Measurements from ENCODE around the gene IER5. TPM values are rescaled to one million over a fixed set of nuclear protein-coding genes. Genes with fewer than 3 reads are reported as not detected.

IER5 gene
- total and polyA plus RNA-seq, 9 of the 15 experiments (the other 6 are each of a cell fraction or from before 2014, with no cell fraction given), result 2.4 to 32.1 (median 12.0) TPM

GRCh38 chr1:181141431-181141910 lies 53.0 kb downstream of the IER5 start (continued):
- no peak for TF ChIP-seq TCF3 (CRISPR knock-in tag; IDR thresholded peaks at IDR 0.05)
- TF ChIP-seq PRPF4 (IDR thresholded peaks at IDR 0.05; ENCODE audit: insufficient read depth, low read depth, low read length, poor library complexity, severe bottlenecking), result no peak
- TF ChIP-seq ZNF121 (CRISPR knock-in tag; conservative IDR thresholded peaks at IDR 0.05), result no peak
- TF ChIP-seq NR2C1 (IDR thresholded peaks at IDR 0.05), result no peak
- TF ChIP-seq NR2C1 (tag; IDR thresholded peaks at IDR 0.05), result peak; percentile 58; the same call in 1 of the 2 replicates
- peak; percentile 72; the same call in 1 of the 2 replicates for TF ChIP-seq JUNB (CRISPR knock-in tag; conservative IDR thresholded peaks at IDR 0.05)
- no peak for TF ChIP-seq NFE2L1 (tag; IDR thresholded peaks at IDR 0.05; ENCODE audit: borderline replicate concordance, low read depth)
- TF ChIP-seq HINFP (tag; conservative IDR thresholded peaks at IDR 0.05; ENCODE audit: low read depth), result no peak
- no peak for TF ChIP-seq RBM22 (IDR thresholded peaks at IDR 0.05; ENCODE audit: low read depth, low read length, poor library complexity, severe bottlenecking)
- no peak for TF ChIP-seq ZBTB43 (CRISPR knock-in tag; IDR thresholded peaks at IDR 0.05)
- TF ChIP-seq CREBBP (IDR thresholded peaks at IDR 0.05; ENCODE audit: low read depth, low read length), result no peak
- TF ChIP-seq CC2D1A (IDR thresholded peaks at IDR 0.05), result no peak
- TF ChIP-seq NRF1 (conservative IDR thresholded peaks at IDR 0.05 in 1 of 2, IDR thresholded peaks at IDR 0.05 in 1 of 2), result no peak
- no peak for TF ChIP-seq YBX1 (IDR thresholded peaks at IDR 0.05)
- no peak for TF ChIP-seq PHF21A (IDR thresholded peaks at IDR 0.05; ENCODE audit: borderline replicate concordance, low read depth)
- TF ChIP-seq KAT7 (CRISPR knock-in tag; IDR thresholded peaks at IDR 0.05; ENCODE audit: borderline replicate concordance), result no peak
- no peak for TF ChIP-seq ILF3 (IDR thresholded peaks at IDR 0.05; ENCODE audit: borderline replicate concordance)
- no peak for TF ChIP-seq NKRF (IDR thresholded peaks at IDR 0.05; ENCODE audit: borderline replicate concordance)
- no peak for TF ChIP-seq HDAC3 (IDR thresholded peaks at IDR 0.05; ENCODE audit: borderline replicate concordance, partially characterized antibody)
- TF ChIP-seq XRCC4 (IDR thresholded peaks at IDR 0.05; ENCODE audit: extremely low read depth, insufficient read depth, insufficient read length), result no peak
- TF ChIP-seq BACH1 (tag; IDR thresholded peaks at IDR 0.05), result 0 out of 2 replicates have a peak, but pooled peaks have one; percentile 42
- no peak for TF ChIP-seq MECOM (CRISPR knock-in tag; IDR thresholded peaks at IDR 0.05)
- no peak for TF ChIP-seq PTRF (tag; IDR thresholded peaks at IDR 0.05)
- TF ChIP-seq PURB (CRISPR knock-in tag; IDR thresholded peaks at IDR 0.05; ENCODE audit: low read depth), result no peak
